H1 (cell line): Measurements from ENCODE around the gene LAYN. TPM values are rescaled to one million over a fixed set of nuclear protein-coding genes. Genes with fewer than 3 reads are reported as not detected.

Experiments used
- CHD1 ChIP-seq: IDR thresholded peaks from 2 replicates; pipeline ENCODE4 v1.6.1; 2012; ENCODE audit warnings: low read depth, low read length, improper control_type of control experiment
- CHD2 ChIP-seq: IDR thresholded peaks from 2 replicates; pipeline ENCODE4 v1.6.1; 2012; ENCODE audit warnings: low read length, improper control_type of control experiment
- EGR1 ChIP-seq: IDR thresholded peaks from 2 replicates; pipeline ENCODE4 v1.6.1; 2011; ENCODE audit warnings: low read depth, low read length, borderline replicate concordance
- KDM1A ChIP-seq: fragments of 200-600, 300-600 bp; sonication (generic); IDR thresholded peaks from 2 replicates; pipeline ENCODE4 v1.7.1; 2016; ENCODE audit warnings: mild to moderate bottlenecking, low read length, borderline replicate concordance
- NANOG ChIP-seq: IDR thresholded peaks from 2 replicates; pipeline ENCODE4 v1.6.1; 2011; ENCODE audit warnings: low read length, low read depth, mild to moderate bottlenecking, inconsistent platforms; ENCODE audit not compliant: insufficient read depth, poor library complexity, severe bottlenecking
- POLR2AphosphoS5 ChIP-seq: IDR thresholded peaks from 2 replicates; pipeline ENCODE4 v1.6.1; 2011; ENCODE audit warnings: low read depth, low read length
- POU5F1 ChIP-seq: IDR thresholded peaks from 2 replicates; pipeline ENCODE4 v1.6.1; 2011; ENCODE audit warnings: low read depth, mild to moderate bottlenecking, low read length, moderate library complexity
- RAD21 ChIP-seq, 2 experiments: IDR thresholded peaks in 1 of 2; conservative IDR thresholded peaks in 1 of 2; 2 replicates each; pipeline ENCODE4 v1.6.1; 2011; ENCODE audit warnings: low read depth in 2 of 2, low read length in 2 of 2, improper control_type of control experiment in 1 of 2, inconsistent platforms in 1 of 2, mild to moderate bottlenecking in 1 of 2, moderate library complexity in 1 of 2
- polyA plus RNA-seq, 7 experiments: library from polyadenylated mRNA; depleted of rRNA in 3 of 7; stranded (reverse) in 5 of 7; unstranded in 2 of 7; fragments of >200 nt in 5 of 7; fragments of 200-250 nt in 2 of 7; gene quantifications; 1 replicate in 5 of 7; 2 replicates in 1 of 7; 4 replicates in 1 of 7; pipeline versions ENCODE4 v1.2.1 to v1.2.3, GENCODE V29; 2011 to 2013; ENCODE audit warnings: missing spikeins in 2 of 7, mixed read lengths in 2 of 7
- total RNA-seq: library from RNA; stranded (reverse); fragmentation: NEBNext Ultra II Directional; extraction: Animal tissue kit (Norgen Biotek cat#: 25700); gene quantifications from 2 replicates; pipeline ENCODE4 v1.2.1, GENCODE V29; 2021

LAYN gene
- total and polyA plus RNA-seq, 2 of the 8 experiments (the other 6 are each of a cell fraction or from before 2014, with no cell fraction given): 4.2 to 9.3 TPM

DNA sequence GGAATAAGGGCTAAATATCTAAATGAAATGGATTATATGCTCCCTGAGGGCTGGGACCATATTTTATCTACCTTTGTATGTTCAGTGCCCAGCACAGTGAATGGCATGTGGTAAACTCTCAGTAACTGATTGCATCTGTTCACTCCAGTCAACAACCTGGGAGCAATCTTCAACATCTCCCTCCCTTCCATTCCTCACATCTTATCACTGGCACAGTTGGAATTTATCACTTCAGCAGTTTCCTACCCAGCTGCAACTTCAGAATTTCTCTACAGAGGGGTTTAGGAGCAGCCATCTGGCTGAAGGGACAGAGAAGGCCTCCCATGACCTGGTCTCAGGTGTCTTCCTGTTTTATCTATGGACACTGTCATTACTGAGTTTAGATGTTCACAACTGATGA, 52.0 kb downstream of the LAYN start (continued):
- no peak for TF ChIP-seq RAD21 (IDR thresholded peaks at IDR 0.05 in 1 of 2, conservative IDR thresholded peaks at IDR 0.05 in 1 of 2; ENCODE audit: low read depth in 2 of 2, low read length in 2 of 2)
- no peak for TF ChIP-seq NANOG
- no peak for TF ChIP-seq KDM1A
- TF ChIP-seq CHD2: no peak
- TF ChIP-seq EGR1: no peak
- no peak for TF ChIP-seq CHD1
- TF ChIP-seq POLR2AphosphoS5: no peak
- no peak for TF ChIP-seq POU5F1
- TF ChIP-seq, all 59 proteins: peak for 0
